Naive B cell (primary cell): ENCODE measurements around the gene PSMB5. TPM values are rescaled to one million over a fixed set of nuclear protein-coding genes. Genes with fewer than 3 reads are reported as not detected.

Source experiments
- ATAC-seq, 2 donors: fragments of 150-1000 bp; cut with Tn5 transposase; 2 replicates each; pipeline ENCODE4 v1.10.0; 2021; ENCODE audit warnings: low read depth in 2 of 2, mild to moderate bottlenecking in 2 of 2, moderate library complexity in 2 of 2
- DNase-seq: peaks from one replicate; pipeline ENCODE4 v3.0.0; 2022
- H3K27ac Mint-ChIP-seq, 6 donors: one replicate each; pipeline ENCODE4 v1.8.0; 2020 to 2022; ENCODE audit warnings: mild to moderate bottlenecking in 6 of 6, mixed read lengths in 6 of 6, moderate library complexity in 5 of 6, inconsistent platforms in 2 of 6
- H3K27me3 Mint-ChIP-seq, 3 donors: one replicate each; pipeline ENCODE4 v1.8.0; 2021 to 2022; ENCODE audit warnings: mixed read lengths in 3 of 3, mild to moderate bottlenecking in 1 of 3
- H3K36me3 Mint-ChIP-seq, 2 donors: one replicate each; pipeline ENCODE4 v1.8.0; 2020 to 2022; ENCODE audit warnings: mixed read lengths in 2 of 2, inconsistent platforms in 1 of 2, mild to moderate bottlenecking in 1 of 2
- H3K4me1 Mint-ChIP-seq, 3 donors: one replicate each; pipeline ENCODE4 v1.8.0; 2020 to 2022; ENCODE audit warnings: mixed read lengths in 3 of 3, inconsistent platforms in 1 of 3, mild to moderate bottlenecking in 1 of 3, moderate library complexity in 1 of 3
- H3K4me3 Mint-ChIP-seq, 8 donors: one replicate each; pipeline ENCODE4 v1.8.0; 2020 to 2022; ENCODE audit warnings: mild to moderate bottlenecking in 8 of 8, mixed read lengths in 8 of 8, moderate library complexity in 8 of 8, inconsistent platforms in 2 of 8
- H3K9me3 Mint-ChIP-seq, 7 donors: one replicate each; pipeline ENCODE4 v1.8.0; 2020 to 2022; ENCODE audit warnings: mixed read lengths in 7 of 7, mild to moderate bottlenecking in 5 of 7, inconsistent platforms in 2 of 7, moderate library complexity in 1 of 7
- polyA plus RNA-seq, 6 donors: library from polyadenylated mRNA; unstranded; fragments of 300-500 nt; fragmentation: Illumina TruSeq; gene quantifications; one replicate each; pipeline ENCODE4 v1.2.3, GENCODE V29; 2021; ENCODE audit warnings: low read depth in 6 of 6

The PSMB5 gene
- 10 to 100 TPM; 27.6 to 40.9 (median 33.2) TPM for polyA plus RNA-seq

GRCh38 chr14:23034498-23035302, at the start of gene PSMB5:
TSS of gene PSMB5 (minus strand) at chr14:23034900. CDS start at chr14:23034881, 19 bp downstream.
- Mint-ChIP-seq H3K4me3 (peak within 1 kb of the TSS; percentile 81 to 98 (median 93)), H3K27ac (peak within 1 kb of the TSS; percentile 89 to 97 (median 94)), H3K4me1 (peaks cover 11 to 32% (median 27%) of the 10 kb centered on the region in 3 donors), H3K27me3 (no peaks in the 10 kb centered on the region), H3K9me3 (no peaks in the 10 kb centered on the region), H3K36me3 (peaks cover 0 to 6% of the 10 kb centered on the region in 2 donors)
- ATAC-seq (peak; percentile 91 to 93), DNase-seq (peak; percentile 91)

GRCh38 chr14:23080474-23080873, 45.8 kb upstream of the PSMB5 start:
- peak overlapping the region in 2 of 6 donors; percentile 29 to 52 for H3K27ac Mint-ChIP-seq
- peaks cover 17 to 27% of the 10 kb centered on the region in 2 donors for H3K36me3 Mint-ChIP-seq
- ATAC-seq, result no peak
- no peaks in the 10 kb centered on the region for H3K9me3 Mint-ChIP-seq
- H3K4me1 Mint-ChIP-seq, result no peaks in the 10 kb centered on the region
- no peaks in the 10 kb centered on the region for H3K27me3 Mint-ChIP-seq
- peak overlapping the region in 1 of 8 donors; percentile 40 for H3K4me3 Mint-ChIP-seq
- no peak for DNase-seq

- DNase-seq, result no peak
- Mint-ChIP-seq H3K27me3 (no peaks in the 10 kb centered on the region), H3K36me3 (peaks cover 21 to 26% of the 10 kb centered on the region in 2 donors), H3K27ac (peak overlapping the region in 2 of 6 donors; percentile 44 to 94), H3K4me1 (no peaks in the 10 kb centered on the region), H3K4me3 (no peak overlapping the region), H3K9me3 (no peaks in the 10 kb centered on the region)
- no peak for ATAC-seq
Observed at GRCh38 chr14:23079716-23080115, 45.0 kb upstream of the PSMB5 start.

- Mint-ChIP-seq H3K4me3 (peak overlapping the region in 1 of 8 donors; percentile 15), H3K36me3 (peaks cover 21 to 26% of the 10 kb centered on the region in 2 donors), H3K27me3 (no peaks in the 10 kb centered on the region), H3K27ac (peak overlapping the region in 1 of 6 donors; percentile 30), H3K9me3 (no peaks in the 10 kb centered on the region), H3K4me1 (no peaks in the 10 kb centered on the region)
- no peak for DNase-seq
- ATAC-seq, result no peak
Observed at GRCh38 chr14:23078692-23079116, 44.0 kb upstream of the PSMB5 start.

- H3K27ac Mint-ChIP-seq, result no peak overlapping the region
- ATAC-seq, result no peak
- peaks cover 21 to 26% of the 10 kb centered on the region in 2 donors for H3K36me3 Mint-ChIP-seq
Observed at GRCh38 chr14:23077962-23078361, 43.3 kb upstream of the PSMB5 start.

GRCh38 chr14:23076785-23077408, 42.2 kb upstream of the PSMB5 start:
- Mint-ChIP-seq H3K36me3 (peaks cover 21 to 29% of the 10 kb centered on the region in 2 donors), H3K9me3 (no peaks in the 10 kb centered on the region), H3K4me3 (no peak overlapping the region), H3K27me3 (no peaks in the 10 kb centered on the region), H3K4me1 (peaks cover 4 to 5% (median 4%) of the 10 kb centered on the region in 3 donors), H3K27ac (no peak overlapping the region)
- no peak for DNase-seq
- ATAC-seq, result peak; percentile 38 to 71

More at GRCh38 chr14:23077962-23078361, 43.3 kb upstream of the PSMB5 start:
- H3K27me3 Mint-ChIP-seq, result no peaks in the 10 kb centered on the region
- H3K9me3 Mint-ChIP-seq, result no peaks in the 10 kb centered on the region
- no peak overlapping the region for H3K4me3 Mint-ChIP-seq
- no peak for DNase-seq
- no peaks in the 10 kb centered on the region for H3K4me1 Mint-ChIP-seq

- no peaks in the 10 kb centered on the region for H3K9me3 Mint-ChIP-seq
- DNase-seq (no peak), ATAC-seq (no peak)
- peaks cover 22 to 23% (median 23%) of the 10 kb centered on the region in 3 donors for H3K4me1 Mint-ChIP-seq
- H3K4me3 Mint-ChIP-seq, result no peak overlapping the region
- no peaks in the 10 kb centered on the region for H3K27me3 Mint-ChIP-seq
- H3K36me3 Mint-ChIP-seq, result peaks cover 12 to 20% of the 10 kb centered on the region in 2 donors
- H3K27ac Mint-ChIP-seq, result no peak overlapping the region
Observed at GRCh38 chr14:23074906-23075305, 40.2 kb upstream of the PSMB5 start.

- DNase-seq (no peak), ATAC-seq (no peak)
- no peaks in the 10 kb centered on the region for H3K9me3 Mint-ChIP-seq
- peaks cover 30 to 42% (median 38%) of the 10 kb centered on the region in 3 donors for H3K4me1 Mint-ChIP-seq
- peaks cover 5 to 13% of the 10 kb centered on the region in 2 donors for H3K36me3 Mint-ChIP-seq
- H3K27me3 Mint-ChIP-seq, result no peaks in the 10 kb centered on the region
- H3K27ac Mint-ChIP-seq, result peak overlapping the region in 4 of 6 donors; percentile 93 to 96 (median 94)
- H3K4me3 Mint-ChIP-seq, result peak overlapping the region in 7 of 8 donors; percentile 82 to 98 (median 94)
Observed at GRCh38 chr14:23071921-23072539, 37.3 kb upstream of the PSMB5 start.

GRCh38 chr14:23071244-23071920, 36.7 kb upstream of the PSMB5 start:
- H3K36me3 Mint-ChIP-seq, result peaks cover 5 to 13% of the 10 kb centered on the region in 2 donors
- ATAC-seq, result peak; percentile 81 to 87

GRCh38 chr14:23070262-23071129, 35.8 kb upstream of the PSMB5 start:
- peak overlapping the region; percentile 86 to 98 (median 94) for H3K27ac Mint-ChIP-seq
- peak overlapping the region; percentile 82 to 98 (median 94) for H3K4me3 Mint-ChIP-seq
- no peak for ATAC-seq
- no peaks in the 10 kb centered on the region for H3K27me3 Mint-ChIP-seq
- peaks cover 34 to 48% (median 44%) of the 10 kb centered on the region in 3 donors for H3K4me1 Mint-ChIP-seq
- DNase-seq, result no peak
- H3K36me3 Mint-ChIP-seq, result peaks cover 4 to 19% of the 10 kb centered on the region in 2 donors
- no peaks in the 10 kb centered on the region for H3K9me3 Mint-ChIP-seq

More at GRCh38 chr14:23071244-23071920, 36.7 kb upstream of the PSMB5 start:
- H3K27ac Mint-ChIP-seq, result peak overlapping the region; percentile 93 to 96 (median 94)
- no peaks in the 10 kb centered on the region for H3K9me3 Mint-ChIP-seq
- peak overlapping the region; percentile 82 to 98 (median 94) for H3K4me3 Mint-ChIP-seq
- peak; percentile 55 for DNase-seq
- peaks cover 30 to 42% (median 38%) of the 10 kb centered on the region in 3 donors for H3K4me1 Mint-ChIP-seq
- H3K27me3 Mint-ChIP-seq, result no peaks in the 10 kb centered on the region

GRCh38 chr14:23069413-23069806, 34.7 kb upstream of the PSMB5 start:
- ATAC-seq (no peak), DNase-seq (no peak)
- H3K9me3 Mint-ChIP-seq, result no peaks in the 10 kb centered on the region
- H3K4me3 Mint-ChIP-seq, result peak overlapping the region in 4 of 8 donors; percentile 19 to 87 (median 25)
- H3K27me3 Mint-ChIP-seq, result no peaks in the 10 kb centered on the region
- H3K36me3 Mint-ChIP-seq, result peaks cover 0 to 20% of the 10 kb centered on the region in 2 donors
- H3K27ac Mint-ChIP-seq, result peak overlapping the region in 4 of 6 donors; percentile 44 to 91 (median 77)
- peaks cover 34 to 48% (median 44%) of the 10 kb centered on the region in 3 donors for H3K4me1 Mint-ChIP-seq
